Fibroblast of lung (primary cell): Measurements from ENCODE around the gene DNAH6.

Source experiments
- CTCF ChIP-seq, 2 donors: IDR thresholded peaks in 1 of 2; conservative IDR thresholded peaks in 1 of 2; 1 replicate in 1 of 2; 2 replicates in 1 of 2; pipeline ENCODE4 v1.5.1; 2011 to 2012; ENCODE audit warnings: low read length in 2 of 2, control low read depth in 1 of 2, inconsistent platforms in 1 of 2, low read depth in 1 of 2, mild to moderate bottlenecking in 1 of 2
- EZH2 ChIP-seq: IDR thresholded peaks from 2 replicates; pipeline ENCODE4 v1.5.1; 2012; ENCODE audit warnings: low read length, control low read depth, mild to moderate bottlenecking; ENCODE audit errors: missing control alignments

- TF ChIP-seq EZH2 (no peak), CTCF (conservative IDR thresholded peaks at IDR 0.05 in 1 of 2, IDR thresholded peaks at IDR 0.05 in 1 of 2; ENCODE audit: low read depth in 1 of 2, low read length in 2 of 2) (no peak)
These were observed 216.8 kb downstream of the DNAH6 start for GRCh38 chr2:84732897-84733778.
